ENCODE results near the gene TSPAN9. TPM values are rescaled to one million over a fixed set of nuclear protein-coding genes. Genes with fewer than 3 reads are reported as not detected.

The TSPAN9 gene
- total RNA-seq, 2 donors from 2014 or later = 39.5 to 50.2 TPM

GRCh38 chr12:3227076-3227975 is 150.1 kb downstream of the TSPAN9 start:
- H3K27me3 ChIP-seq (replicated peaks; ENCODE audit: insufficient read depth) = no peaks in the 10 kb centered on the region
- DNase-seq (ENCODE audit: low spot score) (no peak), ATAC-seq (ENCODE audit: insufficient number of reproducible peaks, low FRiP score, low read depth) (no peak)
- H3K4me1 ChIP-seq (ENCODE audit: control insufficient read depth in 1 of 2, low read depth in 2 of 2) = peaks cover 17 to 22% of the 10 kb centered on the region in 2 donors
- TF ChIP-seq, protein P1, sequence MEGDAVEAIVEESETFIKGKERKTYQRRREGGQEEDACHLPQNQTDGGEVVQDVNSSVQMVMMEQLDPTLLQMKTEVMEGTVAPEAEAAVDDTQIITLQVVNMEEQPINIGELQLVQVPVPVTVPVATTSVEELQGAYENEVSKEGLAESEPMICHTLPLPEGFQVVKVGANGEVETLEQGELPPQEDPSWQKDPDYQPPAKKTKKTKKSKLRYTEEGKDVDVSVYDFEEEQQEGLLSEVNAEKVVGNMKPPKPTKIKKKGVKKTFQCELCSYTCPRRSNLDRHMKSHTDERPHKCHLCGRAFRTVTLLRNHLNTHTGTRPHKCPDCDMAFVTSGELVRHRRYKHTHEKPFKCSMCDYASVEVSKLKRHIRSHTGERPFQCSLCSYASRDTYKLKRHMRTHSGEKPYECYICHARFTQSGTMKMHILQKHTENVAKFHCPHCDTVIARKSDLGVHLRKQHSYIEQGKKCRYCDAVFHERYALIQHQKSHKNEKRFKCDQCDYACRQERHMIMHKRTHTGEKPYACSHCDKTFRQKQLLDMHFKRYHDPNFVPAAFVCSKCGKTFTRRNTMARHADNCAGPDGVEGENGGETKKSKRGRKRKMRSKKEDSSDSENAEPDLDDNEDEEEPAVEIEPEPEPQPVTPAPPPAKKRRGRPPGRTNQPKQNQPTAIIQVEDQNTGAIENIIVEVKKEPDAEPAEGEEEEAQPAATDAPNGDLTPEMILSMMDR (IDR thresholded peaks at IDR 0.05) = no peak
- H3K4me3 ChIP-seq = no peak overlapping the region
- H3K27ac ChIP-seq = no peak overlapping the region
- H3K9me3 ChIP-seq = peaks cover 4% of the 10 kb centered on the region
- H3K36me3 ChIP-seq = no peaks in the 10 kb centered on the region

DNA sequence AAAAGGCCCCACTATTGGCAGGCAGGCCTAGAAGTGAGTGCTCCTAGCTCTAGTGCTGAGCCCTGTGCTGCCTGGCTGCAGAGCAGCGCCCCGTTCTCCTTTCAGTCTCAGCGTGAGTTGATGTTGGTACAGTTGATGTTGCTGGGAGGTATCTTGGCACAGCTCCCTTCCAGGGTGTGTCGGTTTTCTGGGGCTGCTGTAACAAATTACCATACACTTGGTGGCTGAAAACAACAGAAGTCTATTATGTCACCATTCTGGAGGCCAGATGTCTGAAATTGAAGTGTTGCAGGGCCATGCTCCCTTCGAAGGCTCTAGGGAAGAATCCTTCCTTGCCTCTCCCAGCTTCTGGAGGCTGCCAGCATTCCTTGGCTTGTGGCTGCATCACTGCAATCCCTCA is 151.4 kb downstream of the TSPAN9 start:
- no peaks in the 10 kb centered on the region for H3K36me3 ChIP-seq
- H3K27me3 ChIP-seq (replicated peaks; ENCODE audit: insufficient read depth) = no peaks in the 10 kb centered on the region
- peaks cover 18 to 28% of the 10 kb centered on the region in 2 donors for H3K4me1 ChIP-seq (ENCODE audit: control insufficient read depth in 1 of 2, low read depth in 2 of 2)
- DNase-seq (ENCODE audit: low spot score) = no peak
- TF ChIP-seq, protein P1 (IDR thresholded peaks at IDR 0.05) = no peak
- ATAC-seq (ENCODE audit: insufficient number of reproducible peaks, low FRiP score, low read depth) = no peak
- no peak overlapping the region for H3K27ac ChIP-seq
- H3K4me3 ChIP-seq = no peak overlapping the region
- H3K9me3 ChIP-seq = peaks cover 4% of the 10 kb centered on the region

DNA sequence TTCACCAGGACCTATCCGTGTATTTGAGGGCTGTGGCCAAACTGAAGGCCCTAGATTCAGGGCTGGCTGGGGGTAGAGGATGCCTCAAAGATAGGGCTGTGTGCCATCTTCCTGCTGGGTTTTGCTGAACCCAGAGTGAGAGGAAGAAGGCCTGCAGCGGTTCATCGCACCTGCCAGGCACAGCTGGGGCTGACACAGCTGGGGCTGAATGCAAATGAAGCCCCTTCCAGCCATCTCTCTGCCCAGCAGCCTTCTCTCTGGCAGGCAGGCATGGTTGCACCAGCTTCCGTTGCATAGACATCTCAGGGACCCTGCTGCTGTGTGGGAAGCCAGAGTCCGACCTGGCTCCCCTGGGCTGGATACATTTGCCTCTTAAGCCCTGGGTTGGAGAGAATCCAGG is 152.4 kb downstream of the TSPAN9 start:
- Histone ChIP-seq H3K27ac (no peak overlapping the region), H3K4me3 (no peak overlapping the region), H3K27me3 (replicated peaks; ENCODE audit: insufficient read depth) (no peaks in the 10 kb centered on the region), H3K36me3 (no peaks in the 10 kb centered on the region), H3K9me3 (peaks cover 4% of the 10 kb centered on the region), H3K4me1 (ENCODE audit: control insufficient read depth in 1 of 2, low read depth in 2 of 2) (peaks cover 18 to 28% of the 10 kb centered on the region in 2 donors)
- TF ChIP-seq, protein P1 (IDR thresholded peaks at IDR 0.05) = no peak
- ATAC-seq (ENCODE audit: insufficient number of reproducible peaks, low FRiP score, low read depth) (no peak), DNase-seq (ENCODE audit: low spot score) (no peak)

DNA sequence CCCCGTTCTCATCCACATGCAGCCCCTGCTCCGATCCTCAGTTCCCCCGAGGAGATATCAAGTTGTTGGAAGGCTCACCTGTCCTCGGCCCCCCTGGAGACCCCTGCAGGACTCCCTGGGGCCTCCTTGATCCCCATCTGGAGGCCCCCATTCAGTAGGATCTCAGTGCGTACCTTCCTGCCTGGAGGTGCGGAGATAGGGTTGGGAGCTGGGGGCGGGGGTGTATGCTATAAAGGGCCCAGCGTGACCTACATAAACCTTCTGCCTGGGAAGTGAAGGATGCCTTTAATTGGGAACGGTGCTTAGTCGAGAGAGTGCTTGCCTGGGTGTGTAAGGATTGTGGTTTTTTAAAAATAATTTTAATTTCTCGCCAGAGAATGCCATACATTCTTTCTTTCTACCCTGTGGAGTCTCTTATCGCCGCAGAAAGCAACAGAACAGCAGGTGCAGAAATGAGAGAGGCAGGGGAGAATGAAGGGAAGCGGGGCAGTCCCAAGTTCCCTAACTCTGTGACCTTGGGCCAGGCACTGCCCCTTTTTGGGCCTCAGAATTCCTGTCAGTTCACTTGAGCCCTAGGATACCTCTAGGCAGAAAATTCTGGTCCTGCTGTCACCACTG is 153.7 kb downstream of the TSPAN9 start:
- TF ChIP-seq, protein P1 (IDR thresholded peaks at IDR 0.05) = no peak
- no peak for DNase-seq (ENCODE audit: low spot score)
- Histone ChIP-seq H3K36me3 (no peaks in the 10 kb centered on the region), H3K27ac (peak overlapping the region; percentile 71 to 78), H3K9me3 (peaks cover 4% of the 10 kb centered on the region), H3K4me3 (peak overlapping the region; percentile 20), H3K27me3 (replicated peaks; ENCODE audit: insufficient read depth) (no peaks in the 10 kb centered on the region), H3K4me1 (ENCODE audit: control insufficient read depth in 1 of 2, low read depth in 2 of 2) (peaks cover 18 to 28% of the 10 kb centered on the region in 2 donors)
- ATAC-seq (ENCODE audit: insufficient number of reproducible peaks, low FRiP score, low read depth) = no peak

DNA sequence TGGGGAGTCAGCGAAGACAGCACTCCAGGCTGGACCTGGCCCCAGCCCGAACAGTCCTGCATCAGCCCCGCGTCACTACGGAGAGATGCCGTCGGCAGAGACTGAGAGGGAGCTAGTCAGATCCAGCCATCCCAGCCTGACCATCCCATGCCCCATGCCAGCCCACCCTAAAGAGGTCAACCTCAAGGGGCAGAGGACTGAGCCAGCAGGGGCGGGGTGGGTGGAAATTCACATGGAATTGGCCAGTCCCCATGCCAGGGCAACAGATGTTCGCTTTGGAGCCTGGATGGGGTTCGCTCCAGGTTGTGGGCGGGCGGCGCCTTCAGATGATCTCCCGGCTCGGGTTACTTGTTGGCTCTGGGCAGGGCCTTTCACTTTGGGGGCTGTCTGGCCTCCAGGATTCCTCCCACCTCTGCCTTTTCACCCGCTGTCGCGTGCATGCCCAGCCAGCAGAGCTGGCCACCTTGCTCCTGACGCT is 154.3 kb downstream of the TSPAN9 start:
- peaks cover 18 to 31% of the 10 kb centered on the region in 2 donors for H3K4me1 ChIP-seq (ENCODE audit: control insufficient read depth in 1 of 2, low read depth in 2 of 2)
- ATAC-seq (ENCODE audit: insufficient number of reproducible peaks, low FRiP score, low read depth) (no peak), DNase-seq (ENCODE audit: low spot score) (no peak)
- peak overlapping the region; percentile 71 to 78 for H3K27ac ChIP-seq
- no peaks in the 10 kb centered on the region for H3K27me3 ChIP-seq (replicated peaks; ENCODE audit: insufficient read depth)
- TF ChIP-seq, protein P1 (IDR thresholded peaks at IDR 0.05) = no peak
- peak overlapping the region; percentile 20 for H3K4me3 ChIP-seq
- no peaks in the 10 kb centered on the region for H3K36me3 ChIP-seq
- H3K9me3 ChIP-seq = peaks cover 4% of the 10 kb centered on the region

All from thoracic aorta (tissue), 2 donors.